DMS 273 (cell line): ENCODE measurements around the gene NLRX1.
A peak's percentile ranks its signal among the peaks of the same experiment; 100 is the strongest.
"Not testable (repeated sequence)": the region's sequence is repeated elsewhere in the genome, so short reads cannot be mapped to it uniquely, and the experiment has no call there.

ENCODE experiments used
- DNase-seq: peaks from one replicate; lab custom pipeline; 2025; ENCODE audit not compliant: unreplicated experiment; lab: John Stamatoyannopoulos, UW

Gene NLRX1

DNA sequence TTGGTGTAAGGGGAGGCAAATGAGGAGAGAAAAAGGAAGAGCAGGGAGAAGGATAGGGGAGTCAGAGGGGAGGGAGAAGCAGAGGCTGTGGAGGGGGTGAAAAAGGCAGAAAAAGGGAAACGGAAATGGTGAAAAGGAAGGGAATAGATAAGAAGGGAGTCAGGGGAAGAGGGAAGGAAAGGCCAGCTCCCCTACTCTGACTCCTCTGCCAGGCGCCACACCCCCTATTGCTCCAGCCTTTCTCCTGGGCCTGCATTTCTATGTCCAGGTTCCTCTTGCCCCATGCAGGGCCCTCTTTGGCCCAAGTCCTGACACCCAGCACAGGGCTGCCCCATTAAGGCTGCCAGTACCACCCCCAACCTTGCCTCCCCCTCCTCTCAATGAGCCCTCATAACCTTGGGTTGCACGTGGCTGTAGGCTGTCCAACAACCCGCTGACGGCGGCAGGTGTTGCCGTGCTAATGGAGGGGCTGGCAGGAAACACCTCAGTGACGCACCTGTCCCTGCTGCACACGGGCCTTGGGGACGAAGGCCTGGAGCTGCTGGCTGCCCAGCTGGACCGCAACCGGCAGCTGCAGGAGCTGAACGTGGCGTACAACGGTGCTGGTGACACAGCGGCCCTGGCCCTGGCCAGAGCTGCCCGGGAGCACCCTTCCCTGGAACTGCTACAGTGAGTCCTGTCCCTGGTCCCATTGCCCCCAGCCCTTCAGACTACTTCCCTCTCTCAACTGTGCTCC lies 13.3 kb downstream of the NLRX1 start:
- DNase-seq, result no peak

DNA sequence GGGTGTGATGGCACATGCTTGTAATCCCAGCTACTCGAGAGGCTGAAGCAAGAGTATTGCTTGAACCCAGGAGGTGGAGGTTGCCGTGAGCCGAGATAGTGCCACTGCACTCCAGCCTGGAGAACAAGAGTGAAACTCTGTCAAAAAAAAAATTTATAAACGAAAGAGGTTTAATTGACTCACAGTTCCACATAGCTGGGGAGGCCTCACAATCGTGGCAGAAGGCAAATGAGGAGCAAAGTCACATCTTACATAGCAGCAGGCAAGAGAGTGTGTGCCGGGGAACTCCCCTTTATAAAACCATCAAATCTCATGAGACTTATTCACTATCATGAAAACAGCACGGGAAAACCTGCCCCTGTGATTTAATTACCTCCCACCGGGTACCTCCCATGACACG lies 15.9 kb downstream of the NLRX1 start:
- DNase-seq, result not testable (repeated sequence)

DNA sequence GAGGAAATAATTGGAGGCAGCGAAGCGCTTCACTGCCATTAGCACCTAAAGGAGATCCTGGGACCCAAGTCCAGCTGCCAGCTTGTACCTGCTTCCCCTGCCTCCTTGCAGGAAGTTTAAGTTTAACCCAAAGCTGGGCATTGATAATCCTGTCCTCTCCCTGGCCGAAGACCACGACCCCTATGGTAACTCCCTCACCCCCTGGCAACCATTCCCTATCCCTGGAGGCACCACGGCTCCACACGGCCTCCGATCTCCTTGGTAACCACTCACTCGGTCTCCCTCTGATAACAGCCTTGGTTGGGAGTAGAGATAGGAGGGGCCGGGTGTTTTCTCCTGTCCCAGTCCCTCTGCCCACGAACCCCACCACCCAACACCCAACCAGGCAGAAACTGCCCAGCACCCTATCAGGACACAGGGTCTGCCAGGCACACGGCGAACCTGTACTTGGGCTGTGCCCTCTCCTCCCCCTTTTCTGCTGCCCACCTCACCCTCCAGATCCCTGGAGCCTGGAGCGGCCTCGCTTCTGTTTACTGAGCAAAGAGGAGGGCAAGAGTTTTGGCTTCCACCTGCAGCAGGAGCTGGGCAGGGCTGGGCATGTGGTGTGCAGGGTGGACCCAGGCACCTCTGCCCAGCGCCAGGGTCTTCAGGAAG lies 17.6 kb downstream of the NLRX1 start:
- no peak for DNase-seq

DNA sequence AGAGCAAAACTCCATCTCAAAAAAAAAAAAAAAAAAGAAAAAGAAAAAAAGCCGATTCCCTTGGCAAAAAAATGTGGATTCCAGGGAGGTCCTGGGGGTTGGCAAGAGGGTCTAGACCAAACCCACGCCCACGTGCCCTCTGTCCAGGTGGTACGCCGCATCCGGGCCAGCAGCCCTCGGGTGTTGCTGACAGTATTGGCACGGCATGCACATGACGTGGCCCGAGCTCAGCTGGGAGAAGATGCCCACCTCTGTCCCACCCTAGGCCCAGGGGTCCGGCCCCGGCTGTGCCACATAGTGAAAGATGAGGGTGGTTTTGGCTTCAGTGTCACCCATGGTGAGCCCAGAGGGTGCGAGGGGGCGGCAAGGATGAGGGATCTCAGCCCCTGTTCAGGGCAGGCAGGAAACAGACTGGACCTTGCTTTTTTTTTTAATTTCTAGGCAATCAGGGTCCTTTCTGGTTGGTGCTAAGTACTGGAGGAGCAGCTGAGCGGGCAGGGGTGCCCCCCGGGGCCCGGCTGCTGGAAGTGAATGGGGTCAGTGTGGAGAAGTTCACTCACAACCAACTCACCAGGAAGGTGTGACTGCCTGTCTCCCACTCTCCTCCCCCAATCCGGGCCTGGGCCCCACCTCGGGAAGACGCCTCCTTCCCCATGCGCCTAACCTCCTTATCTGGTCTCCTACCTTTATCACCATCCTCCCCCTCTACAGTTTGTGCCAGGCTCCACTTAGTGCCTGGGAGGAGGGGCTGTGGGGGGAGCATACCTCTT lies 18.8 kb downstream of the NLRX1 start:
- DNase-seq, result no peak

DNA sequence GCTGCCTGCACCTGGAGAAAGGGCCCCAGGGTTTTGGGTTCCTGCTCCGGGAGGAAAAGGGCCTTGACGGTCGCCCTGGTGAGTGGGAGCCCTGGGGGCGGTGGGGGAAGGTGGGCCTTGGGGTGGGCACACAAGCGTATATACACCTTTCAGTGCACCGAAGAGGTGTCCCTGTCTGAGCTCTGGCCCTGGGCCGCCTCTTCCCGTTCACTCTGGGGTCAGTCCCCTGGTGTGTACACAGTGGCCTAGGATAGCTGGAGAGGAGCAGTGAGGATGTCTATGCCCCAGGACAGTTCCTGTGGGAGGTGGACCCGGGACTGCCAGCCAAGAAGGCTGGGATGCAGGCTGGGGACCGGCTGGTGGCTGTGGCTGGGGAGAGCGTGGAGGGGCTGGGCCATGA lies 19.5 kb downstream of the NLRX1 start:
- no peak for DNase-seq

DNA sequence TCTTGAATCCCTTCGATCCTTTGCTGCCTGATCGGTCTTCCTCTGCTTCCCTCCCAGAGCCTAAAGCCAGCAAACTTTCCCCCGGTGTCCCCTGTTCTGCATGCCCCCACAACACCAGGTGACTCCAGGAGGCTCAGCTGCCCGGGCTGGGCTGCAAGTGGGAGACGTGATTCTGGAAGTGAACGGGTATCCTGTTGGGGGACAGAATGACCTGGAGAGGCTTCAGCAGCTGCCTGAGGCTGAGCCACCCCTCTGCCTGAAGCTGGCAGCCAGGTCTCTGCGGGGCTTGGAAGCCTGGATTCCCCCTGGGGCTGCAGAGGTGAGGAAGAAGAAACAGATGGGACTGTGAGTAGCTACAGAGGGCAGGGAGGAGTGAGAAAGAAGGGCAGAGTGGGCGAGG lies 20.4 kb downstream of the NLRX1 start:
- DNase-seq, result no peak

DNA sequence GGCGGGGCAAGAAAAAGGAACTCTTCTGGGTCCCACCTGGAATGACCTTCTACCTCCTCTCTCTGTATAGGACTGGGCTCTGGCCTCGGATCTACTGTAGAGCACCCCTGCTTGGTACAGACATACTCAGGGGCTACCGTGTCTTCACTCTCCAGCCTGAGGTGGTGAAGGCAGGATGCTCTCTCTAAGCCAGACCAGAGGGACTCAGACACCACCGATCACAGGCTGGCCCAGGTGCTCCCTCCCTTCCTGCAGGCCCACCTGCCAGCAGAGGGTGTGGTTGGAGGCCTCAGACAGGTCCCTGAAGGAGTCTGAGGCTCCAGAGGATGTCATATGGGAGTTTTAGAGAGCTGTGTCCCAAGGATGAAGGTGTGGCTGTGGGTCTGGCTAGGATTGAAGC lies 20.9 kb downstream of the NLRX1 start:
- no peak for DNase-seq

DNA sequence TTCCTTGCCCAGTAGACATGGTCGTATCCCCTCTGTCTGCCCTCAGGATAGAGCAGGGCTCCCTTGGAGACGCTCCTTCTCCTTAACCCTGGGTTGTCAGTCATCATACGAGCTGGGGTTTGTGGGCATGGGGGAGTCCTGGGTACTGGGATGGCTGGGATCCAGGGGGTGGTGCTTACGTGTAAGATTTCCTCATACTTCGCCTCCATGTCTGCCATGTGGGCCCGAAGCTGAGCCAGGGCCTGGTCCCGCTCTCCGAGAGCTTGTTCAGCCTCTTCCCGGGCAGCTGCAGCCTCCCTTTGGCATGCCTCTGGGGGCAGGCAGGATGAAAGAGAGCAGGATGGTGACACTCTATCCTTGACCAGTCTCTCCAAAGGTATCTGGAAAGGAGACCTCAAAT lies 22.0 kb downstream of the NLRX1 start:
- no peak for DNase-seq

DNA sequence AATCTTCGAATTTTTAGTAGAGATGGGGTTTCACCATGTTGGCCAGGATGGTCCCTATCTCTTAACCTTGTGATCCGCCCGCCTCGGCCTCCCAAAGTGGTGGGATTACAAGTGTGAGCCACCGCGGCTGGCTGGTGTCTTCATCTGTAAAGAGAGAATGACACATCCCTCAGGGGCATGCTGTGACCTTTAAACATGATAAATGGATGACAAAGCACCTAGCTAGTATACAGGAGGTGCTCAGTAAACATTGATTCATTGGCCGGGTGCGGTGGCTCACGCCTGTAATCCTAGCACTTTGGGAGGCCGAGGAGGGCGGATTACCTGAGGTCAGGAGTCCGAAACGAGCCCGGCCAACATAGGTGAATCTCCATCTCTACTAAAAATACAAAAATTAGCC lies 22.7 kb downstream of the NLRX1 start:
- DNase-seq, result not testable (repeated sequence)

DNA sequence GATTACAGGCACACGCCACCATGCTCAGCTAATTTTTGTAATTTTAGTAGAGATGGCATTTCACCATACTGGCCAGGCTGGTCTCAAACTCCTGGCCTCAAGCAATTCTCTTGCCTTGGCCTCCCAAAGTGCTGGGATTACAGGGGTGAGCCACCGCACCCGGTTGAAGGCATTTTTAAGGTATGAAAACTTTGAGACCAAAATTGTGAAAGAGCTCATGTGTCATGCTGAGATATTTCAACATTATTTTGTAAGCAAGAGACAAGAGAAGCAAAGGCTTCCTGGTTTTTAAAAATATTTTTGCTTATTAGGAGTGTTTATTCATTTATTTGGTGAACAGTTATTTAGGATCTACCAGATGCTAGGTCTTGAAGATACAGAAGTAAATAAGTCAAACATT lies 23.6 kb downstream of the NLRX1 start:
- DNase-seq, result no peak

DNA sequence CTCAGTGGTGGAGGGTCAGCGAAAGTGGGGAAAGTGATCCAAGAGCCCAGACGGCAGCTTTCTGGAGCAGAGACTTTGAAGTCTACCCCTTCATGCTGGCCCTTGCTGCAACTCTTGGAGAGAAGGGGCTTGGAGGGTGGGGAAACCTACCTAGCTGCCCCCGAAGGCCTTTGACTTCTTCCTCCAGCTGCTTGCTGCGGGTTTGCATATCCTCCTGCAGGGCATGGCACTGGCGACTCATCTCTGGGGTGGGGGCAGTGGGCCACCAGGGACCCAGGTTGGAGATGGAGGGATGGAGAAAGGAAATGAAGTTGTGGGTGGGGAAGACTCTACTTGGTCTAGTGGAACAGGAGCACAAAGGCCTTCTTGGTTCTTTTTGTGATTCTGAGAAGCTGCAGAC lies 24.5 kb downstream of the NLRX1 start:
- no peak for DNase-seq

DNA sequence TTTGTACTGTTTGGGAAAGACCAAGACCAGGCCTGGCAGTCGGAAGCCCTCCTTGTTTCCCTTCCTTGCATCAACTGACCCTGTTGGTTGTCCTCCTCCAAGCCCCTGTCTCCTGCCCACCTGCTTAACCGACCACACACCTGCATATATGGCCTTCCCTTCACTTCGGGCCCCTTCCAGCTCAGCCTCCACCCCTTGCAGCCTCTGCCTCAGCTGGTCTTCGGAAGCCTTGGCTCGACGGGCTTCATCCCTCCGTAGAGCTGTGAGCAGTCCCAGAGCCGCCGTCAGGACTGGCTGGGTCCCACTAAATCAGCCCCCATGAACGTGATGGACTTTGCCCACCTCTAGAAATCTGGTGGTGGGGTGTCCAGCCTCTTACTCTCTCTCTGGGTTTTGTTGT lies 25.1 kb downstream of the NLRX1 start:
- no peak for DNase-seq

DNA sequence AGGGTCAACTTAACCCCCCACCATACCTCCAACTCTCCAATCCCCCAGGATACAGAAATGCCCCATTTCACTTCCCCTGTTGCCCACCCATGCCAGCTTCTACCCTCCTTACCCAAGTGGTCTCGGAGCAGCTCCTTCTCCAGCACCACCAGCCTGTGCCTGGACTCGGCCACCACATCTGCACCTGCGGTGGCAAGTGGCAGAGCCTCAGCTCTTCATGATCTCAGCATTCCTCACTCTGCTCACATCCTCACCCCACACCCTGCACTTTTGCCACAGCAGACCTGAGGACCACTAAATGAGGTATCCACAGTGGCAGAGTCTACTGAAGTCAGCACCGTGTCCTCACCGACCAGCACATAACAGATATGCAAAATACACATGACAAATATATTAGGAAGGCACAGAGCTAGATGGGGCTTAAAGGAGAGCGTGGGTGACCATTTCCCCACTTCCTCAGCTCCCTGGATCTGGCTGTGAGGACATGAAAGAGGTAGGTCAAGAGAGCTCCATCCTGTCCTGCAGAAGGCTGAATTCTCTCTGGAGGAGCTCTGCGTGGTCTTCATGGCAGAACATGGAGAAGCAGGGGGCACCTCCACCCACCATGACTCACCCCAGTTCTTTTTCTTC lies 26.4 kb downstream of the NLRX1 start:
- DNase-seq, result no peak

DNA sequence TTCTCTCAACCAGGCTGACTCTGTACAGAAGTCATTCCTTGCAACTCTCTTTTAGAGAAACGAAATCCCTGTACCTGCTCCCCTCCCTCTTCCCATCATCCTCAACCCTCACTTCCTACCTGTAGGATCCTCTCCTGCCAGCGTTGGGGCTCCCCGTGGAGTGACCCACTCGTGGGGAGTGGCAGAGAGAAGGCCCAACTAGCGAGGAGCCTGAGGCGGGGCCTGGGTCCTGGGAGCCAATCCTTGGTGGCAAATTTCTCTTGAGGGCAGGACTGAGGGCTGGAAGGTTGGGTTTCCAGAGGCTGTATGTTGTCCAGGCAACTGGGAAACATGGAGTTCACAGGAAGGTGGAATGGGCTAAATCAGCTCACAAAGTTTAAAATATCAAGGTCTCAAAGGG lies 27.2 kb downstream of the NLRX1 start:
- DNase-seq, result peak; percentile 51

DNA sequence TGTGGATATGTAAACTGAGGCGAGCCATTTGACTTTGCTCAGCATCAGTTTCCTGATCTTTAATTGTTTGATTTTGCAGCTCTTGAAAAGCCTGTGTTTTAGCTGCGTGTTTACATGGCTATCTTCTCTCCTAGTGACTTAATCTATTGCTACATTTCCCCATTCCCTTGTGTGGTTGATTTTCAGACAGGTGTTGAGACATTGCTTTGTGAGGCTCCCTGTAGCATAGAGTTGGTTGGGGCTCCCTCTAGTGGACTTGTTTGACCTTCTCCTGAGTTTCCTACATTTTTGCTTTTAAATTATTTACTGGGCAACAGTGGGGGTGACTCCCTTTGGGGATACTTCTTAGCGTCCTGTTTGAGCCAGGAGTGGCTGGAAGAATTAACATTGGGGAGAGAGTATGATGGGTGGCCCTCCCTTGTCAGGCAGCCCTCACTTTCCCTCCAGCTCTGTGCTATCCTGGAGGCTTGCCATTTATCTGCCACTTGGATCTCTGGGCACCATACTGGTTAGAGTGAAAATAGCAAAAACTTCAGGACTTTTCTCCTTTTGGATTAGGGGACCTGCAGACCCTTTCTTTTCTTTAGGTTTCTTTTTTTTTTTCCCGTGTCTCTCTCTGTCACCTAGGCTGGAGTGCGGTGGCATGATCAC lies 28.4 kb downstream of the NLRX1 start:
- peak; percentile 84 for DNase-seq

DNA sequence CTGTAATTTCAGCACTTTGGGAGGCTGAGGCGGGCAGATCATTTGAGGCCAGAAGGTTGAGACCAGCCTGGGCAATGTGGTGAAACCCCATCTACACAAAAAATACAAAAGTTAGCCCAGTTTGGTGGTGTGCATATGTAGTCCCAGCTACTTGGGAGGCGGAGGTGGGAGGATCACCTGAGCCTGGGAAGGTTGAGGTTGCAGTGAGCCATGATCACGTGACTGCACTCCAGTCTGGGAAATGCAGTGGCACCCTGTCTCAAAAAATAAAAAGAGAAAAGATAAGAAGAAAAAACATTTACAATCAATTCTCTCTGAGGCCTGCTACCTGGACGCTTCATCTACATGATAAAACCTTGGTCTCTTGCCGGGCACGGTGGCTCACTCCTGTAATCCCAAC lies 30.4 kb downstream of the NLRX1 start:
- no peak for DNase-seq

DNA sequence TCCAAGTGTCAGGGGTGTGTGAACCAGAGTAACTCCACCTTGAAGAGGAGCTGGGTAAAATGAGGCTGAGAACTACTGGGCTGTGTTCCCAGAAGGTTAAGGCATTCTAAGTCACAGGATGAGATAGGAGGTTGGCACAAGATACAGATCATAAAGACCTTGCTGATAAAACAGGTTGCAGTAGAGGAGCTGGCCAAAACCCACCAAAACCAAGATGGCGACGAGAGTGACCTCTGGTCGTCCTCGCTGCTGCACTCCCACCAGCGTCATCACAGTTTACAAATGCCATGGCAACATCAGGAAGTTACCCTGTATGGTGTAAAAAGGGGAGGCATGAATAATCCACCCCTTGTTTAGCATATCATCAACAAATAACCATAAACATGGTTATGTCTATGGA lies 32.7 kb downstream of the NLRX1 start:
- DNase-seq, result not testable (repeated sequence)

DNA sequence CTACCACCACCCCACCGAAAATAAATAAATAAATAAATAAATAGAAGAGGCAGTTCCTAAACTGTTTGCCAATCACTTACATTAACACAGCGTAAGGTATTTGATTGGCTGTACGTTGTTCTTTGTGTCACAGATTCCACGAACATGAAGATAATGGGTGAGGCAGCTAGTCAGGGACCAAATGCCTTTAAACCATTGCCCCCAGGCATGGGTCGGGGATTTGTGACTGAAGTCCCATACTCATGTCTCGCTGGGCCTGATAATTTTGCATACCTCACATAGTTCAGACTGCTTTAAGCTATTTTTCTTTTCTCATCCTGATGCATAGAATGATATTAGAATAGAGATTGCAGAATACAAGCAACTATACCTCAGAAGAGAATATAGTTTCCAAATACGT lies 34.0 kb downstream of the NLRX1 start:
- no peak for DNase-seq

DNA sequence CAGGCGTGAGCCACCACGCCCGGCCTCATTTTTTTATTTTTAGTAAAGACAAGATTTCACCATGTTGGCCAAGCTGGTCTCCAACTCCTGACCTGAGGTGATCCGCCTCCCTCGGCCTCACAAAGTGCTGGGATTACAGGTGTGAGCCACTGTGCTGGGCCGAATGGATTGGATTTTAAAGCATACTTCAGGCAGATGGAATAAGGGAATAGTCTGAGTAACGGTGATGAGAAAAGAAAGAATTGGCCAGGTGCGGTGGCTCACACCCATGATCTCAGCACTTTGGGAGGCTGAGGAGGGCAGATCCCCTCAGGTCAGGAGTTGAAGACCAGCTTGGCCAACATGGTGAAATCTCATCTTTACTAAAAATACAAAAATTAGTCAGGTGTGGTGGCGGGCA lies 35.5 kb downstream of the NLRX1 start:
- DNase-seq, result no peak

DNA sequence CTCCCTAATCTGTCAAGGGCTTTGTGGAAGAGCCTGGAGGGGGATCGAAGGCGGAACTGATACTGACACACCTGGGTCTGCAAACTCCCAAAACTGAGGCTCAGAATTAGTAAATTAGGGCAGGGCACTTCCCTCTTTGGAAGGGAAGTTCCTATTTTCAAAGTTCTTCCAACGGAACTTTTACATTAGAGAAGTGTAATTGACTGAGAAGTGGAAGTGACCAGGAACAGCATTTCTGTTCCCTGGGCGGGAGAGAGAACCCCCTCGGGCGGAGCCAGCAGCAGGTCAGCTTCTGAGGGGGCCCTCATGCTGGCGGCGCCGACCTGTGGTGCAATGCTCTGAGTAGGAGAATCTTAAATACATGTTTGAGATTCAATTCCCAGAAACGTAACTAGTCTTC lies 36.6 kb downstream of the NLRX1 start:
- no peak for DNase-seq
